DOHH2 (cell line): ENCODE data around the gene ARHGAP6.

ENCODE experiments used
- H3F3A ChIP-seq: fragments of 200-600 bp; sonication (generic), shearing (Covaris generic); 2 replicates; pipeline ENCODE4 v1.6.0; 2016; ENCODE audit warnings: antibody characterized with exemption, mild to moderate bottlenecking; ENCODE audit not compliant: control insufficient read depth, insufficient read depth
- H3K27ac ChIP-seq: fragments of 200-600 bp; sonication (generic); 2 replicates; pipeline ENCODE4 v1.5.1; 2014; ENCODE audit warnings: low read depth, mild to moderate bottlenecking, low read length, moderate library complexity
- H3K27me3 ChIP-seq: fragments of 200-600 bp; sonication (generic); 2 replicates; pipeline ENCODE4 v1.6.1; 2014; ENCODE audit warnings: mild to moderate bottlenecking, low read length, mixed read lengths; ENCODE audit not compliant: control insufficient read depth
- H3K36me3 ChIP-seq: fragments of 200-600 bp; sonication (generic); 2 replicates; pipeline ENCODE4 v1.6.1; 2014; ENCODE audit warnings: mild to moderate bottlenecking, low read length, moderate library complexity, mixed read lengths; ENCODE audit not compliant: control insufficient read depth
- H3K4me1 ChIP-seq: fragments of 200-600 bp; sonication (generic); 2 replicates; pipeline ENCODE4 v1.6.1; 2014; ENCODE audit warnings: mild to moderate bottlenecking, low read length, mixed read lengths; ENCODE audit not compliant: control insufficient read depth
- H3K4me2 ChIP-seq: fragments of 200-600 bp; sonication (generic); 2 replicates; pipeline ENCODE4 v1.6.0; 2014; ENCODE audit warnings: mild to moderate bottlenecking, low read length, moderate library complexity
- H3K4me3 ChIP-seq: fragments of 200-600 bp; sonication (generic); 2 replicates; pipeline ENCODE4 v1.5.1; 2014; ENCODE audit warnings: mild to moderate bottlenecking, low read length, mixed read lengths
- H3K79me2 ChIP-seq: fragments of 200-600 bp; sonication (generic); 2 replicates; pipeline ENCODE4 v1.6.1; 2014; ENCODE audit warnings: mild to moderate bottlenecking, low read length, mixed read lengths; ENCODE audit not compliant: control insufficient read depth
- H3K9me2 ChIP-seq: fragments of 200-600 bp; sonication (generic); replicated peaks from 2 replicates; pipeline ENCODE4 v1.6.1; 2014; ENCODE audit warnings: mild to moderate bottlenecking, low read length, mixed read lengths; ENCODE audit not compliant: control insufficient read depth
- H3K9me3 ChIP-seq: fragments of 200-600 bp; sonication (generic); 2 replicates; pipeline ENCODE4 v1.6.1; 2014; ENCODE audit warnings: antibody characterized with exemption, low read length, mixed read lengths; ENCODE audit not compliant: control insufficient read depth, insufficient read depth
- H4K20me1 ChIP-seq: fragments of 200-600 bp; sonication (generic); 2 replicates; pipeline ENCODE4 v1.6.0; 2014; ENCODE audit warnings: low read depth, mild to moderate bottlenecking, antibody characterized with exemption, low read length, moderate library complexity; ENCODE audit not compliant: control insufficient read depth, insufficient read depth
- CTCF ChIP-seq: fragments of 200-600 bp; sonication (generic); IDR thresholded peaks from one replicate; pipeline ENCODE4 v1.5.1; 2014; ENCODE audit warnings: antibody characterized with exemption, mild to moderate bottlenecking, low read depth, low read length; ENCODE audit not compliant: poor library complexity, severe bottlenecking
- EZH2phosphoT487 ChIP-seq: fragments of 200-600 bp; sonication (generic); IDR thresholded peaks from 2 replicates; pipeline ENCODE4 v1.6.1; 2017; ENCODE audit warnings: borderline replicate concordance, mild to moderate bottlenecking, antibody characterized with exemption, low read length, moderate library complexity, mixed read lengths

The ARHGAP6 gene

GRCh38 chrX:11282043-11282442 is 383.7 kb downstream of the ARHGAP6 start:
- Histone ChIP-seq H3K36me3 (no peaks in the 10 kb centered on the region), H3K27me3 (no peaks in the 10 kb centered on the region), H3F3A (no peaks in the 10 kb centered on the region), H3K4me2 (no peak overlapping the region), H4K20me1 (no peaks in the 10 kb centered on the region), H3K9me2 (no peaks in the 10 kb centered on the region), H3K79me2 (no peaks in the 10 kb centered on the region), H3K27ac (no peak overlapping the region), H3K9me3 (no peaks in the 10 kb centered on the region), H3K4me1 (no peaks in the 10 kb centered on the region), H3K4me3 (no peak overlapping the region)
- TF ChIP-seq CTCF, result no peak
- TF ChIP-seq EZH2phosphoT487, result no peak

GRCh38 chrX:11273544-11273943 is 392.2 kb downstream of the ARHGAP6 start:
- H4K20me1 ChIP-seq, result no peaks in the 10 kb centered on the region
- no peaks in the 10 kb centered on the region for H3K36me3 ChIP-seq
- H3K9me2 ChIP-seq, result no peaks in the 10 kb centered on the region
- no peak overlapping the region for H3K27ac ChIP-seq
- no peak overlapping the region for H3K4me2 ChIP-seq
- no peak for TF ChIP-seq EZH2phosphoT487
- H3K4me1 ChIP-seq, result no peaks in the 10 kb centered on the region
- H3K4me3 ChIP-seq, result no peak overlapping the region
- no peaks in the 10 kb centered on the region for H3K27me3 ChIP-seq
- H3K9me3 ChIP-seq, result no peaks in the 10 kb centered on the region
- H3K79me2 ChIP-seq, result no peaks in the 10 kb centered on the region
- H3F3A ChIP-seq, result no peaks in the 10 kb centered on the region

- Histone ChIP-seq H3K4me2 (no peak overlapping the region), H3K9me3 (no peaks in the 10 kb centered on the region), H3K79me2 (no peaks in the 10 kb centered on the region), H4K20me1 (no peaks in the 10 kb centered on the region), H3K4me3 (no peak overlapping the region), H3K9me2 (no peaks in the 10 kb centered on the region), H3K27me3 (no peaks in the 10 kb centered on the region), H3K36me3 (no peaks in the 10 kb centered on the region), H3K27ac (no peak overlapping the region), H3F3A (no peaks in the 10 kb centered on the region), H3K4me1 (no peaks in the 10 kb centered on the region)
- TF ChIP-seq CTCF (no peak), EZH2phosphoT487 (no peak)
Measured at GRCh38 chrX:11272863-11273262, 392.9 kb downstream of the ARHGAP6 start.

- no peaks in the 10 kb centered on the region for H3K4me1 ChIP-seq
Measured at GRCh38 chrX:11272290-11272689, 393.4 kb downstream of the ARHGAP6 start.

More at GRCh38 chrX:11272290-11272689, 393.4 kb downstream of the ARHGAP6 start:
- Histone ChIP-seq H3K27me3 (no peaks in the 10 kb centered on the region), H3K27ac (no peak overlapping the region), H3K9me3 (no peaks in the 10 kb centered on the region), H3K4me2 (no peak overlapping the region), H3K36me3 (no peaks in the 10 kb centered on the region), H3K9me2 (no peaks in the 10 kb centered on the region), H4K20me1 (no peaks in the 10 kb centered on the region), H3F3A (no peaks in the 10 kb centered on the region), H3K4me3 (no peak overlapping the region), H3K79me2 (no peaks in the 10 kb centered on the region)
- TF ChIP-seq EZH2phosphoT487 (no peak), CTCF (no peak)
